Neural progenitor cell (in vitro differentiated cells): ENCODE results near the gene SDK1.

Experiments
- CTCF ChIP-seq: fragments of 200-600 bp; sonication (generic); IDR thresholded peaks from 2 replicates; pipeline ENCODE4 v1.5.1; 2017; ENCODE audit warnings: antibody characterized with exemption, mild to moderate bottlenecking
- EZH2 ChIP-seq: fragments of 200-600 bp; sonication (generic); IDR thresholded peaks from 2 replicates; pipeline ENCODE4 v1.6.1; 2017; ENCODE audit warnings: antibody characterized with exemption, mild to moderate bottlenecking, moderate library complexity

- no peak for TF ChIP-seq CTCF
- TF ChIP-seq EZH2, result no peak
These were observed 8.4 kb upstream of the SDK1 start for GRCh38 chr7:3292694-3293093.
